Cardiac muscle cell (in vitro differentiated cells and primary cell): ENCODE results near the gene GRK5. TPM values are rescaled to one million over a fixed set of nuclear protein-coding genes. Genes with fewer than 3 reads are reported as not detected.
A peak's percentile ranks its signal among the peaks of the same experiment; 100 is the strongest.
"Not testable (repeated sequence)": the region's sequence is repeated elsewhere in the genome, so short reads cannot be mapped to it uniquely, and the experiment has no call there.

ENCODE experiments used
- DNase-seq, 2 donors: peaks; one replicate each; pipeline versions ENCODE4 v3.0.0 to v3.0.0-alpha.2; 2010 to 2017; ENCODE audit warnings: low read depth in 1 of 2, low spot score in 1 of 2
- H3K27ac ChIP-seq: fragments of 200-600 bp; sonication (generic); 2 replicates; pipeline ENCODE4 v1.5.1; 2016
- H3K27me3 ChIP-seq: fragments of 200-600 bp; sonication (generic); 2 replicates; pipeline ENCODE4 v1.6.0; 2016; ENCODE audit warnings: control low read depth
- H3K36me3 ChIP-seq: fragments of 200-600 bp; sonication (generic); 2 replicates; pipeline ENCODE4 v1.5.1; 2016; ENCODE audit warnings: control low read depth
- H3K4me1 ChIP-seq: fragments of 200-600 bp; sonication (generic); 2 replicates; pipeline ENCODE4 v1.8.1; 2017; ENCODE audit warnings: low read depth, mild to moderate bottlenecking, mixed run types
- H3K4me3 ChIP-seq: fragments of 200-600 bp; sonication (generic); 2 replicates; pipeline ENCODE4 v1.5.1; 2016; ENCODE audit warnings: mild to moderate bottlenecking
- H3K9me3 ChIP-seq: fragments of 200-600 bp; sonication (generic); 2 replicates; pipeline ENCODE4 v1.5.1; 2017; ENCODE audit warnings: low read depth, mild to moderate bottlenecking, control low read depth
- CTCF ChIP-seq: IDR thresholded peaks from 2 replicates; pipeline ENCODE4 v1.5.1; 2012; ENCODE audit warnings: low read depth, mild to moderate bottlenecking, low read length
- polyA plus RNA-seq: library from polyadenylated mRNA; unstranded; fragments of >200 nt; fragmentation: Nextera tagmentation; extraction: Ambion mirVana; gene quantifications from 2 replicates; pipeline ENCODE4 v1.2.1, GENCODE V29; 2016
- total RNA-seq: library from RNA; depleted of rRNA; stranded (reverse); fragments of >200 nt; gene quantifications from 2 replicates; pipeline ENCODE4 v1.2.3, GENCODE V29; 2016

Gene GRK5
- total and polyA plus RNA-seq, 2 experiments from 2014 or later = 3.5 to 18.3 TPM

DNA sequence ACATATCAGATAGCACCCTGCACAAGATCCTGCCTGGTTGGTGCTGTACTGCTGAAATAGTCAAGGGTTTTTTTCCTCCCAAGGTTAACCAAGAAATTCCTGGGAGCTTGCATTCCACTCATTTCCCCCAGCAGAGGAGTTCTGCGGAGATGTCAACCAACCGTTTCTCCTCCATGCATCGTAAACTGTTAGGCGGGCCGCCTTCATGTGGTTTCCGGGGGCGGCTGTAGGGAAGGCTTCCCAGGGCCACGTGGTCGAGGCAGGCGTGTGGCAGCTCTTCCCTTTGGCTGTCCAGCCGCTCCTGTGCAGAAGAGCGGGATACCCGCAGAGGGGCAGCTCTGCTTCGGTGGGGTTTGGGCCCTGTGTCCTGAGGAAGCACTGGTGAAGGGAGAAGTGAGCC, 221.4 kb downstream of the GRK5 start:
- Histone ChIP-seq H3K4me3 (no peak overlapping the region), H3K36me3 (peaks cover 5% of the 10 kb centered on the region), H3K27me3 (no peaks in the 10 kb centered on the region), H3K4me1 (no peaks in the 10 kb centered on the region), H3K9me3 (no peaks in the 10 kb centered on the region), H3K27ac (no peak overlapping the region)
- TF ChIP-seq CTCF = no peak
- DNase-seq = peak in 1 of 2 donors; percentile 25

GRCh38 chr10:119429771-119430170, 222.4 kb downstream of the GRK5 start:
- DNase-seq = no peak
- Histone ChIP-seq H3K27ac (no peak overlapping the region), H3K36me3 (peaks cover 5% of the 10 kb centered on the region), H3K9me3 (no peaks in the 10 kb centered on the region), H3K27me3 (no peaks in the 10 kb centered on the region), H3K4me3 (no peak overlapping the region), H3K4me1 (no peaks in the 10 kb centered on the region)
- TF ChIP-seq CTCF = no peak

DNA sequence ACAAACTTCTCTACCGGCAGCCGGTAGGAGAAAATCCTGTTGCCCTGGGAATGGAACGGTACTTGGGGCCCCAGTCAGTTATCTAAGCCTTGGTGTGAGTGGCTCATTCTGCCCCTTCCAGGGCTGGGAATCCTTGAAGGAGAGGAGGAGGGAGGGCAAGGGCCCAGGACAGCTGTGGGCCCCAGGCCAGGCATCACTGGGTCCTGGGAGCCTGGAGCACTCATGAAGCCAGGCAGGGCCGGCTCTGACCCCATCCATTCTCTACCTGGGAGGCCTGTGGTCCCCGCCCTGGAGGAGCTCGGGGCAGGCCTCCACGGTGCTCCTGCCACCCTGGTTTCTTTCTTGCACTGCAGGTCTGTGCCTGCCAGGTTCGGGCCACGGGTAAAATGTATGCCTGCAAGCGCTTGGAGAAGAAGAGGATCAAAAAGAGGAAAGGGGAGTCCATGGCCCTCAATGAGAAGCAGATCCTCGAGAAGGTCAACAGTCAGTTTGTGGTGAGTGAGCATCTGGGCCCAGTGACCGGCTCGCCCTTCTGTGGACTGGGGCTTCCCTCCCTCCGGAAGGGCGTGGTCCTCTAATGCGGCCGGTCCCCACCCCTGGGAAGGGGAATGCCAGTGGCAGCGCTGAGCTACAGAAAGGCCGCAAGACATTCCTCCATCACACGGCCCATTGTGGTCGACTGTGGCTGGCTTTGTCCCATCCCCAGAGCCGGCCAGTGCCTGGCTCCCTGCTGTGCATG, 223.8 kb downstream of the GRK5 start:
- no peak for TF ChIP-seq CTCF
- H3K4me3 ChIP-seq = no peak overlapping the region
- H3K27me3 ChIP-seq = no peaks in the 10 kb centered on the region
- no peak for DNase-seq
- H3K36me3 ChIP-seq = peaks cover 5% of the 10 kb centered on the region
- no peaks in the 10 kb centered on the region for H3K4me1 ChIP-seq
- H3K27ac ChIP-seq = no peak overlapping the region
- no peaks in the 10 kb centered on the region for H3K9me3 ChIP-seq

DNA sequence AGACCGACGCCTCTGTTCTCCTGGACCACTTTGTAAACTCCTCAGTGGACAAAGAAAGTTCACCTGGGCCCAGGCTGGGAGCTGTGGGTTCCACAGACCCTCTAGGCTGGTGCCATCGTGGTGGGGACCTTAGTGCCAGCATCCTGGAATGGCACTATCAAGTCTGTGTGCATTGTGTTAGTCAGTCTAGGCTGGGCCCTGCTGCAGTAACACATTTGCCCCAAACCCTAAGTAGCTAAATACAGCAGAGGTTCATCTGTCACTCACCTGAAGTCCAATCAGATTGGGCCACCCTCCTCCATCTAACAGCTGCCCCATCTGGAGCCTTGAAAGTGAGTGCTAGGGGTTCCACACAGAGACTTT, 224.4 kb downstream of the GRK5 start:
- H3K36me3 ChIP-seq = peaks cover 5% of the 10 kb centered on the region
- TF ChIP-seq CTCF = no peak
- H3K9me3 ChIP-seq = no peaks in the 10 kb centered on the region

DNA sequence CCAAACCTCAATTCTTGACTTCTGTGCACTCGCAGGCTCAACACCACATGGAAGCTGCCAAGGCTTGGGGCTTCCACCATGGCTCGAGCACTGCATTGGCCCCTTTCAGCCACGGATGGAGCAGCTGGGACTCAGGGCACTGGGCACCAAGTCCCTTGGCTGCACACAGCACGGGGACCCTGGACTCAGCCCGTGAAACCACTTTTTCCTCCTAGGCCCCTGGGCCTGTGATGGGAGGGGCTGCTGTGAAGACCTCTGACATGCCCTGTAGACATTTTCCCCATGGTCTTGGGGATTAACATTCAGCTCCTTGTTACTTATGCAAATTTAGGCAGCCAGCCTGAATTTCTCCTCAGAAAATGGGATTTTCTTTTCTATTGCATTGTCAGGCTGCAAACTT, 227.6 kb downstream of the GRK5 start:
- H3K9me3 ChIP-seq, H3K4me3 ChIP-seq, H3K27ac ChIP-seq, H3K36me3 ChIP-seq, H3K27me3 ChIP-seq, DNase-seq, H3K4me1 ChIP-seq: not testable (repeated sequence)

More for the DNA sequence above, 224.4 kb downstream of the GRK5 start:
- Histone ChIP-seq H3K27ac (no peak overlapping the region), H3K4me1 (no peaks in the 10 kb centered on the region), H3K27me3 (no peaks in the 10 kb centered on the region), H3K4me3 (no peak overlapping the region)
- no peak for DNase-seq

DNA sequence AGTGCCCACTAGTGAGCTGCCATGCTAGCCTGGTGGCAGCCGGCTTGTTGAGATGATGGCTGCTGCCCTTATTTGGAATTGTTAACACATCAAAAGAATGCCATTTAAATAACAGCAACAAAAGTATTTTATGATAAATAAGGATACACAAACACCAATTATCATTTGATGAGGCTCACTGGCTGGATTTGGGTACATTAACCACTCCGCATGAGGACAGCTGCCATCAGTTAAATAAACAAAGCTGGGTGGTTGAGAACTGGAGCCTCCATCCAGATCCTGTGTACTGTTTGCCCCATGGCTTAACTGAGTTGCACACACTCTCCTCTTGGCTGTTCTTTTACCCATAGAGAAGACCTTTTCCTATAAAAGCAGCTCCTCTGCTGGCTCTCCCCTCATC, 231.3 kb downstream of the GRK5 start:
- Histone ChIP-seq H3K4me1 (no peaks in the 10 kb centered on the region), H3K36me3 (no peaks in the 10 kb centered on the region), H3K27ac (no peak overlapping the region), H3K27me3 (no peaks in the 10 kb centered on the region), H3K9me3 (no peaks in the 10 kb centered on the region), H3K4me3 (no peak overlapping the region)
- DNase-seq = no peak
- no peak for TF ChIP-seq CTCF
